ENCODE measurements around the gene UGT1A3.

DNA sequence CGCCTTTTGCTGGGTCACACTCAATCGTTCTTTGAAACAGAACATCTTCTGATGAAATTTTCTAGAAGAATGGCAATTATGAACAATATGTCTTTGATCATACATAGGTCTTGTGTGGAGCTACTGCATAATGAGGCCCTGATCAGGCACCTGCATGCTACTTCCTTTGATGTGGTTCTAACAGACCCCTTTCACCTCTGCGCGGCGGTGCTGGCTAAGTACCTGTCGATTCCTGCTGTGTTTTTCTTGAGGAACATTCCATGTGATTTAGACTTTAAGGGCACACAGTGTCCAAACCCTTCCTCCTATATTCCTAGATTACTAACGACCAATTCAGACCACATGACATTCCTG is 15.6 kb upstream of the UGT1A3 start:
- TF ChIP-seq CTCF (IDR thresholded peaks at IDR 0.05; ENCODE audit: borderline replicate concordance, extremely low read depth, low read length, poor library complexity, severe bottlenecking) (no peak), EZH2 (IDR thresholded peaks at IDR 0.05; ENCODE audit: borderline replicate concordance, low read depth, low read length, severe bottlenecking) (no peak)

Data from DND-41 (cell line).